DMS114 treated with DMSO at 0.1 percent for 48 hours (cell line): Measurements from ENCODE around the gene YKT6.

Experiments used
- DNase-seq: peaks from one replicate; lab custom pipeline; 2025; ENCODE audit not compliant: unreplicated experiment; lab: John Stamatoyannopoulos, UW

The YKT6 gene

DNA sequence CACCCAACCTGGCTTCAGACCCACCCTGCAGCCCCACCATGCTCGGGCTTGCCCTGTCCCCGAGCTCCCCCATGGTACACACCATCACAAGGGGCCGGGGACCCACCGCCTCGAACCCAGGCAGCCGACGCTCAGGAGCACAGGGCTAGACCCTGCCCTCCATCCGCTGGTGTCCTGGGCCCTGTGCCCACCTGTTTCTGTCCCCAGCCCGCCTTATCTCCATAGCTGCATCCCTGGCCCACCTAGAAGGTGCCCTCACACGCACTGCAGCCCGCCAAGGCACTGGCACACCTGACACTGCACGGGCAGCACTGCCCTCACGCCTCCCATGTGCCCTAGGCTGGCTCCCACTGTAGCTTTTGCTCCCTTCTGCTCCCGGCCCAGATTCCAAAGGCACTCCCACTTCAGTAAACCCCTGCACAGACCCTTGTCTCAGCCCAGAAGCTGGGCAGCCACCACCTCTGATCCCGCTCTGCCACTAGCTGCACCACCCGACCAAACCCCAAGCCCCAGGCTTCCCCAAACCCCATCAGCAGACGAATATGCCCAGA lies 17.1 kb downstream of the YKT6 start:
- no peak for DNase-seq

GRCh38 chr7:44218418-44219201 lies 17.8 kb downstream of the YKT6 start:
- DNase-seq: no peak

DNA sequence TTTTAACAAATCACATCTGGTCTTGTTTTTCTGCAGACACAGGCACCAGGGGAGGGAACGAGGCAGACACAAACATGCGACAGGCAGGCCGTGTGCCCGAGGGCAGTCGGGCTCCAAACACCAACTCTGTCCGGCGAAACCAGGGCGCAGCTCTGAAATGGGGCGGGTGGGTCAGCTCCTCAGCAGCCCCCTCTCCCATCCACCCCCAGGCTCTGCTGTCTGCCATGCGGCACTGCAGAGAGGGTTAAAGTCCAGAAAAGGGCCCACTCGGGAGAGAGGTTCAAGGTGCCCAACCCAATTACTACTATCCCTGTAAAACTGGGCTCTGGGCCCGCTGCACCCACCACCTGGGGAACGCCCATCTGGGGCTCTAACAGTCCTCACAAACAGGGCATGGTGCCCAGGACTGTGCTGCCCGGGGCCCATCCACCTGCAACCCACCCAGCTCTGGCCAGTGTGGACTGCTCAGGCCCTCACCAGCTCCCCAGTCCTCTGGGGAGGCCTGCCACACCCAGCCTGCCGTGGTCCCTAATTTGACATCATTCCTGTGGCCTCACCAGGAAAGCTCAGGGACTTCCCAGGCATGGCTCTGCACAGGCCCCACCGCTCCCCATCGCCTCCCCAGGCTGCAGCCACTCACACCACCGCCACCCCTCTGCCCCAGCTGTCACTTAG lies 18.7 kb downstream of the YKT6 start:
- no peak for DNase-seq

- DNase-seq: no peak
These were observed 19.2 kb downstream of the YKT6 start for GRCh38 chr7:44220046-44220357.

GRCh38 chr7:44220358-44221112 lies 19.8 kb downstream of the YKT6 start:
- no peak for DNase-seq

DNA sequence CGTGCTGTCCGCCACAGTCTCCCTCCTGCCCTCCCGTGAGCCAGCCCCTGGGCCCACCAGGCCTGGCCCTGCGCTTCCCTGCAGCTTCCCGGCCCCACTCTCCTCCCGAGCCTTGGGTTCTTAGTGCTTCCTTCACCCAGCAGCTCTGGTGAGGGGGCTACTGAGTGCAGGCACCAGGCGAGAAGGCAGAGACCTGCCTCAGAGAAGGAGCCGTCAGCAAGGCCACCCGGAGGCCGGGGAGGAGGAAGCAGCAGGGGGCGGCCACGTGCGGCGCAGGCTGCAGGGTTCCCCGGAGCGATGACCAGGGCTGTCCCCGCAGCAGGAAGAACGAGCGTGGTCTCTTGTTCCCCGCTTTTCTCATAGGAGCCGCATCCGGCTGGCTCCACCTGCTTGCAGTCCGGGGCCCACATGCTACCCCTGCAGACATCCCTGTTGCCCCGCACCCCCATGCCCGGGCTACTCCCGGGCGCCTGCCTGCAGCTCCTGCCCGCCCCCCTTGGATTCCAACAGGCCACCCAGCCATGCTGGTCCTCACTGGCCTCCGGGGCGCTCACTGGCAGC lies 20.5 kb downstream of the YKT6 start:
- DNase-seq: no peak

DNA sequence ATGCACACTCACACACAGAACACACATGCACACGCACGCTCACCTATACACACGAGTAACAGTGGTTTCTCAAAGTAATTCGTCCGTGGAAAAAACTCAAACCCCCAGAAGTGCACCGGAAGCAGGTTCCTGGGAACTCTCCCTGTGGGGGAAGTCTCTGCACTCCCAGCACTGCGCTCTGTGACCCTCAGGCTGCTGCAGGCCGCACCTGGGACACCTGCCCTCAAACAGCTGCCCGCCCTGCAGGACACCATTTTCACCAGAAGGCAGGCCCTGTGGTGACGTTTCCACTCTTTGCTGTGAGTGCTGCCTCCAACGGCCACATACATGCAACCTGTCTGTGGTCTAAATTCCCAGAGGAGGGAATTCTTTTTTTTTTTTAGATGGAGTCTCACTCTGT lies 21.3 kb downstream of the YKT6 start:
- DNase-seq: no peak

GRCh38 chr7:44222776-44223261 lies 22.0 kb downstream of the YKT6 start:
- DNase-seq: no peak

DNA sequence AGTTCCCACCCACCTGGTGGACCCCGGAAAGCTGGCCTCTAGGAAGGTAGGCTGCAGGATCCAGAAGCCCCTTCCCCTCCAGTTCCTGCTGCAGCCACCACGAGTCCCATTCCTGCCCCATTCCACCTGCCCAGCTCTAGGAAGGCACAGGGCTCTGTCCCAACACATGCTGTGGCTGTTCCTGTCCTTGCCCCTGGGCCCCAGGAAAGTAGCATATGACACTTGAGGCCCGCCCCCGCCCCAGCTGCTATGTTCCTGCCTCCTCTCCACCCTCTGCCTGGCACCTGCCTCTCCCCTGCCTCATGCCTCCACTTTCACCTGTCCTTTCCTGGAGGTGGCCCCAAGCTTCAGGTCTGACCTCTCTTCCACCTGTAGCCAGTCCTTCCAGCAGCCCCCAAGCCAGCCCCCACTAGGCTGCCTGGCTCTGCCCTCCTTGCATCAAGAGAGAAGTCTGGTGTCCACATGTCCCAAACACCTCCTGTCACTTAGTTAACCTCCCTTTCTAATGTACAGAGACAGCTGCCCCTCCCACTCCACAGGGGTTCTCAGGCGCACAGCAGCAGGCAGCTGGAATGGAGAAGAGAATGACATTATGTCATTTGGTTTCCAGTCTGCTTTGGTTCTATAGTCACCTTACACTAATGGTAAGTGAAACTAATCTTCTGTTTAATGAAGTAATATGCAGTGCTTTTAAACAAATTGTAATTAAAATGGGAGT lies 22.7 kb downstream of the YKT6 start:
- no peak for DNase-seq

GRCh38 chr7:44224080-44224973 lies 23.5 kb downstream of the YKT6 start:
- no peak for DNase-seq

GRCh38 chr7:44224974-44225565 lies 24.3 kb downstream of the YKT6 start:
- no peak for DNase-seq

- no peak for DNase-seq
These were observed 25.0 kb downstream of the YKT6 start for GRCh38 chr7:44225566-44226395.

DNA sequence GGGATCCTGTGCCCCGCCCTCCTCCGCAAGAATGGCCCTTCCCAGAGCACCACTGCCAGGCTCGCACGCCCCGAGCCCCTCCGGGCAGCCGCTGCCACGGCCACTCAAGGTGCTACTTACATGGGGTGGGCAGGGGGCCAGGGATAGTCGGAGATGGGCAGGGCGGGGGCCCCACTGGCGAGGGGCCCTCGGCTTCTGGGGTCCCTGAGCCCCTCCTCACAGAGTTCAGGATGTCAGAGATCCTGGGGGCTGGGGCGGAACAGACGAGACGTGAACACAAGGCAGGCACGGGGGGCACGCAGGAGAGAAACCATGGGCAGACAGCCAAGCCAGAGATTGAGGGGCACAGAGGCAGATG lies 25.6 kb downstream of the YKT6 start:
- DNase-seq: no peak

DNA sequence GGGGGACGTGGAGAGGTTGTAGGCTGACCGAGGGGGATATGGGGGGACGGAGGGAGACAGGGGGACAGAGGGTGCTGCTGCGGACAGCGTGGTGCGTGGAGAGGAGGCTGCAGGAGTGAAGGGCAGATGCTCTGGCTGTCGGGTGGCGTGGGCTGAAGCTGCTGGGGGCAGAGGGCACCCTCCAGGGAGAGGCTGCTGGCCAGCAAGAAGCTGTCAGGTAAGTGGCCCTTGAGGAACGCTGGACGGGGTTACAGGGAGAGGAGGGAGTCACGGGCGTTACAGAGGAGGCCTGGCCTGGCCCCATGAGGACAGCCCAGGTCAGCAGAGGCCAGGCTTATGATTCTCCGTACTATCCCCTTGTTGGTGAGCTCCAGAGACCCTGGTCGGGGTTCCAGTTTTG lies 27.1 kb downstream of the YKT6 start:
- DNase-seq: no peak

- DNase-seq: no peak
These were observed 28.0 kb downstream of the YKT6 start for GRCh38 chr7:44228571-44229350.

DNA sequence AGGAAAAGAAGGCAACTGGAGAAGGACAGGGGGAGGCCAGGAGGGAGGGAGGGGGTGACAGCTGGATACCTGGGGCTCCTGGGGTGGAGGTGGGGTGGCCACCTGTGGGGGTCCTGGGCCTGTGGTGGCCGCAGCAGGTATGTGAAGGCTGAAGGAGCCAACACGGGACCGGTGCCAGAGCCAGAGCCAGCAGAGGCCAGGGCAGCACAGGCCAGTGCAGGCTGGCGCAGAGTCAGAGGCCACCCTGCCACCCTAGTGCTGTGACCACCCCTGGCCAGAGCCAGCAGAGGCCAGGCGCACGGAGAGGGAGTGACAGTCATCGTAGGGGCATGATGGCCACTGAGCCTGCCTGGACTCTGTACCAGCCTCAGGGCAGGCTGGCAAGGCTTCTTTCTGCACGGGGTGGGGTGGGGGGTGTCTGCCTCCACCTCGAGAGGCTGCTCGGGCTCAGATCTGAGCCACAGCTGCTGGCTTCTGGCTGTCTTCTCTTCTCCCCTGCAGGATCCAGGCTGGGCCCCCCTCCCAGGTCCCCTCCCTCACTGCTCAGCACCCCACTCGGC lies 28.8 kb downstream of the YKT6 start:
- DNase-seq: no peak

DNA sequence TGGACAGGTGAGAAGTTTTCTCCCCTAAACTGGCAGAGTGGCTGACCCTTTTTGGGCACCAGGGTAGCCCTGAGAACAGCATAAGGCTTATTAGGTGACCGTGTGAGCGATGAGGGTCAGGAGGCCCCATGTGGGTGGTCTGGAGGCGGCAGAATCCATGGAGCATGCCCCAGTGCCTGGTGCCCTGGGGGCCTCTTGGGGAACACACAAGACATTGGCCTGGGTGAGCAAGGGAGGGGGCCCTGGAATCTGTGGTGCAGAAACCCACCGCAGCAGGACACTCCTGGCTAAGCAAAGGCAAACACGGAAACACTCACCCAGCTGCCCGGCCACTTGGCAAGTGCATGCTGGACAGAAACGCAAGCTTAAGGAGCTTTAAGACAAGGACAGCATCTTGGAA lies 29.5 kb downstream of the YKT6 start:
- no peak for DNase-seq
